ENCODE results near the gene AK8. TPM values are rescaled to one million over a fixed set of nuclear protein-coding genes. Genes with fewer than 3 reads are reported as not detected.

The AK8 gene
- total RNA-seq, 6 donors from 2014 or later: 0.44 to 8.4 (median 3.6) TPM

- TF ChIP-seq CTCF (IDR thresholded peaks at IDR 0.05): no peak
- TF ChIP-seq POLR2AphosphoS5 (IDR thresholded peaks at IDR 0.05): no peak
- no peak for TF ChIP-seq EP300 (IDR thresholded peaks at IDR 0.05)
- no peak for TF ChIP-seq POLR2A (IDR thresholded peaks at IDR 0.05)
- H3K4me1 ChIP-seq: no peaks in the 10 kb centered on the region
- DNase-seq: no peak
- no peak overlapping the region for H3K27ac ChIP-seq
- no peaks in the 10 kb centered on the region for H3K36me3 ChIP-seq
- 60 to 77% methylated on average over 2 of the region's 2 CpGs for WGBS, 2 donors
- no peaks in the 10 kb centered on the region for H3K27me3 ChIP-seq
- no peak overlapping the region for H3K4me3 ChIP-seq
- no peaks in the 10 kb centered on the region for H3K9me3 ChIP-seq
- no peak for ATAC-seq (ENCODE audit: low FRiP score in 2 of 2)
Observed at GRCh38 chr9:132864277-132864676, 13.8 kb downstream of the AK8 start.

- TF ChIP-seq CTCF (IDR thresholded peaks at IDR 0.05) (no peak), POLR2AphosphoS5 (IDR thresholded peaks at IDR 0.05) (no peak), EP300 (IDR thresholded peaks at IDR 0.05) (no peak), POLR2A (IDR thresholded peaks at IDR 0.05) (no peak)
- H3K27ac ChIP-seq: no peak overlapping the region
- no peaks in the 10 kb centered on the region for H3K9me3 ChIP-seq
- ATAC-seq (ENCODE audit: low FRiP score in 2 of 2) (no peak), DNase-seq (no peak)
- H3K4me1 ChIP-seq: no peaks in the 10 kb centered on the region
- no peak overlapping the region for H3K4me3 ChIP-seq
- WGBS, 2 donors: 75 to 80% methylated on average over 11 to 12 of the region's 12 CpGs
- no peaks in the 10 kb centered on the region for H3K27me3 ChIP-seq
- H3K36me3 ChIP-seq: no peaks in the 10 kb centered on the region
Observed at GRCh38 chr9:132863096-132863495, 15.0 kb downstream of the AK8 start.

GRCh38 chr9:132862533-132862932 lies 15.6 kb downstream of the AK8 start:
- Histone ChIP-seq H3K27ac (no peak overlapping the region), H3K9me3 (no peaks in the 10 kb centered on the region), H3K4me3 (no peak overlapping the region), H3K36me3 (no peaks in the 10 kb centered on the region), H3K27me3 (no peaks in the 10 kb centered on the region), H3K4me1 (no peaks in the 10 kb centered on the region)
- WGBS, 2 donors: 69 to 74% methylated on average over 6 of the region's 6 CpGs
- ATAC-seq (ENCODE audit: low FRiP score in 2 of 2) (no peak), DNase-seq (no peak)
- TF ChIP-seq CTCF (IDR thresholded peaks at IDR 0.05) (no peak), POLR2AphosphoS5 (IDR thresholded peaks at IDR 0.05) (no peak), EP300 (IDR thresholded peaks at IDR 0.05) (no peak), POLR2A (IDR thresholded peaks at IDR 0.05) (no peak)

- Histone ChIP-seq H3K4me1 (no peaks in the 10 kb centered on the region), H3K27ac (no peak overlapping the region), H3K4me3 (no peak overlapping the region), H3K36me3 (no peaks in the 10 kb centered on the region), H3K9me3 (no peaks in the 10 kb centered on the region), H3K27me3 (no peaks in the 10 kb centered on the region)
- 85 to 92% methylated on average over 3 of the region's 3 CpGs for WGBS, 2 donors
- no peak for DNase-seq
- TF ChIP-seq EP300 (IDR thresholded peaks at IDR 0.05): no peak
- TF ChIP-seq POLR2AphosphoS5 (IDR thresholded peaks at IDR 0.05): no peak
- TF ChIP-seq POLR2A (IDR thresholded peaks at IDR 0.05): no peak
- no peak for TF ChIP-seq CTCF (IDR thresholded peaks at IDR 0.05)
- ATAC-seq (ENCODE audit: low FRiP score in 2 of 2): no peak
Observed at GRCh38 chr9:132861666-132862065, 16.4 kb downstream of the AK8 start.

- TF ChIP-seq POLR2A (IDR thresholded peaks at IDR 0.05) (no peak), POLR2AphosphoS5 (IDR thresholded peaks at IDR 0.05) (no peak), CTCF (IDR thresholded peaks at IDR 0.05) (no peak), EP300 (IDR thresholded peaks at IDR 0.05) (no peak)
- DNase-seq (no peak), ATAC-seq (ENCODE audit: low FRiP score in 2 of 2) (no peak)
- 51 to 67% methylated on average over 7 of the region's 7 CpGs for WGBS, 2 donors
- Histone ChIP-seq H3K4me3 (no peak overlapping the region), H3K27ac (no peak overlapping the region), H3K9me3 (no peaks in the 10 kb centered on the region), H3K4me1 (no peaks in the 10 kb centered on the region), H3K36me3 (no peaks in the 10 kb centered on the region), H3K27me3 (no peaks in the 10 kb centered on the region)
Observed at GRCh38 chr9:132858751-132859150, 19.3 kb downstream of the AK8 start.
